ENCODE data around the gene PLA2G2D.

Gene PLA2G2D

GRCh38 chr1:20143734-20144565 lies 24.6 kb upstream of the PLA2G2D start:
- H3K4me1 ChIP-seq = peaks cover 25% of the 10 kb centered on the region
- no peak overlapping the region for H3K9ac ChIP-seq
- no peaks in the 10 kb centered on the region for H3K9me3 ChIP-seq
- H3K4me2 ChIP-seq = no peak overlapping the region
- TF ChIP-seq Cebpa-rat (IDR thresholded peaks at IDR 0.05) = no peak
- no peaks in the 10 kb centered on the region for H3K36me3 ChIP-seq
- no peak overlapping the region for H3K27ac ChIP-seq
- H3K4me3 ChIP-seq = no peak overlapping the region
- H3K27me3 ChIP-seq = no peaks in the 10 kb centered on the region
- no peaks in the 10 kb centered on the region for H4K20me1 ChIP-seq

- no peak overlapping the region for H3K27ac ChIP-seq
- H3K4me3 ChIP-seq = no peak overlapping the region
- no peak overlapping the region for H3K4me2 ChIP-seq
- H3K9ac ChIP-seq = no peak overlapping the region
- no peaks in the 10 kb centered on the region for H3K36me3 ChIP-seq
- H4K20me1 ChIP-seq = no peaks in the 10 kb centered on the region
- no peaks in the 10 kb centered on the region for H3K9me3 ChIP-seq
- H3K27me3 ChIP-seq = no peaks in the 10 kb centered on the region
- TF ChIP-seq Cebpa-rat (IDR thresholded peaks at IDR 0.05) = no peak
- peaks cover 21% of the 10 kb centered on the region for H3K4me1 ChIP-seq
Observed at GRCh38 chr1:20143318-20143717, 24.0 kb upstream of the PLA2G2D start.

GRCh38 chr1:20142001-20142710 lies 22.8 kb upstream of the PLA2G2D start:
- no peak for TF ChIP-seq Cebpa-rat (IDR thresholded peaks at IDR 0.05)
- Histone ChIP-seq H3K4me3 (no peak overlapping the region), H3K9me3 (no peaks in the 10 kb centered on the region), H3K36me3 (no peaks in the 10 kb centered on the region), H3K27me3 (no peaks in the 10 kb centered on the region), H3K4me1 (peaks cover 16% of the 10 kb centered on the region), H3K27ac (no peak overlapping the region), H4K20me1 (no peaks in the 10 kb centered on the region), H3K9ac (no peak overlapping the region), H3K4me2 (no peak overlapping the region)

- H3K36me3 ChIP-seq = no peaks in the 10 kb centered on the region
- no peaks in the 10 kb centered on the region for H3K27me3 ChIP-seq
- no peak overlapping the region for H3K27ac ChIP-seq
- H4K20me1 ChIP-seq = no peaks in the 10 kb centered on the region
- H3K9me3 ChIP-seq = no peaks in the 10 kb centered on the region
- TF ChIP-seq Cebpa-rat (IDR thresholded peaks at IDR 0.05) = no peak
- no peak overlapping the region for H3K4me2 ChIP-seq
- peaks cover 16% of the 10 kb centered on the region for H3K4me1 ChIP-seq
- no peak overlapping the region for H3K9ac ChIP-seq
- no peak overlapping the region for H3K4me3 ChIP-seq
Observed at GRCh38 chr1:20141466-20141865, 22.1 kb upstream of the PLA2G2D start.

GRCh38 chr1:20141001-20141400 lies 21.7 kb upstream of the PLA2G2D start:
- Histone ChIP-seq H4K20me1 (no peaks in the 10 kb centered on the region), H3K27me3 (no peaks in the 10 kb centered on the region), H3K9ac (no peak overlapping the region), H3K4me3 (no peak overlapping the region), H3K4me1 (peaks cover 16% of the 10 kb centered on the region), H3K4me2 (no peak overlapping the region), H3K9me3 (no peaks in the 10 kb centered on the region), H3K36me3 (no peaks in the 10 kb centered on the region), H3K27ac (no peak overlapping the region)
- TF ChIP-seq Cebpa-rat (IDR thresholded peaks at IDR 0.05) = no peak

GRCh38 chr1:20139776-20140612 lies 20.7 kb upstream of the PLA2G2D start:
- Histone ChIP-seq H3K36me3 (no peaks in the 10 kb centered on the region), H4K20me1 (no peaks in the 10 kb centered on the region), H3K9me3 (no peaks in the 10 kb centered on the region), H3K4me2 (peak overlapping the region; percentile 31), H3K9ac (no peak overlapping the region), H3K27me3 (no peaks in the 10 kb centered on the region), H3K27ac (peak overlapping the region; percentile 41), H3K4me3 (no peak overlapping the region), H3K4me1 (peaks cover 16% of the 10 kb centered on the region)
- TF ChIP-seq Cebpa-rat (IDR thresholded peaks at IDR 0.05) = no peak

GRCh38 chr1:20138961-20139550 lies 19.7 kb upstream of the PLA2G2D start, which contains the start of gene PLA2G2F:
Gene PLA2G2F, plus strand, starts transcription at chr1:20139323. Its CDS starts 105 bp downstream, at chr1:20139428.
- H3K4me3 ChIP-seq = no peak within 1 kb of the TSS
- peaks cover 16% of the 10 kb centered on the region for H3K4me1 ChIP-seq
- peak within 1 kb of the TSS; percentile 31 for H3K4me2 ChIP-seq
- no peak for TF ChIP-seq Cebpa-rat (IDR thresholded peaks at IDR 0.05)
- H3K27me3 ChIP-seq = no peaks in the 10 kb centered on the region
- H3K9me3 ChIP-seq = no peaks in the 10 kb centered on the region
- H4K20me1 ChIP-seq = no peaks in the 10 kb centered on the region
- H3K9ac ChIP-seq = no peak within 1 kb of the TSS
- peak within 1 kb of the TSS; percentile 41 for H3K27ac ChIP-seq
- no peaks in the 10 kb centered on the region for H3K36me3 ChIP-seq

- no peak overlapping the region for H3K9ac ChIP-seq
- H3K27me3 ChIP-seq = no peaks in the 10 kb centered on the region
- no peaks in the 10 kb centered on the region for H4K20me1 ChIP-seq
- no peak overlapping the region for H3K4me2 ChIP-seq
- H3K4me1 ChIP-seq = peaks cover 16% of the 10 kb centered on the region
- H3K36me3 ChIP-seq = no peaks in the 10 kb centered on the region
- H3K9me3 ChIP-seq = no peaks in the 10 kb centered on the region
- H3K4me3 ChIP-seq = no peak overlapping the region
- TF ChIP-seq Cebpa-rat (IDR thresholded peaks at IDR 0.05) = no peak
- H3K27ac ChIP-seq = no peak overlapping the region
Observed at GRCh38 chr1:20138346-20138745, 19.0 kb upstream of the PLA2G2D start.

GRCh38 chr1:20137604-20138003 lies 18.3 kb upstream of the PLA2G2D start:
- Histone ChIP-seq H3K27ac (no peak overlapping the region), H3K4me1 (peaks cover 16% of the 10 kb centered on the region), H3K4me3 (no peak overlapping the region), H3K9ac (no peak overlapping the region), H3K27me3 (no peaks in the 10 kb centered on the region), H4K20me1 (no peaks in the 10 kb centered on the region), H3K4me2 (no peak overlapping the region), H3K36me3 (no peaks in the 10 kb centered on the region), H3K9me3 (no peaks in the 10 kb centered on the region)
- TF ChIP-seq Cebpa-rat (IDR thresholded peaks at IDR 0.05) = no peak
